Measurements from ENCODE around the gene ZMAT5.

Gene ZMAT5

DNA sequence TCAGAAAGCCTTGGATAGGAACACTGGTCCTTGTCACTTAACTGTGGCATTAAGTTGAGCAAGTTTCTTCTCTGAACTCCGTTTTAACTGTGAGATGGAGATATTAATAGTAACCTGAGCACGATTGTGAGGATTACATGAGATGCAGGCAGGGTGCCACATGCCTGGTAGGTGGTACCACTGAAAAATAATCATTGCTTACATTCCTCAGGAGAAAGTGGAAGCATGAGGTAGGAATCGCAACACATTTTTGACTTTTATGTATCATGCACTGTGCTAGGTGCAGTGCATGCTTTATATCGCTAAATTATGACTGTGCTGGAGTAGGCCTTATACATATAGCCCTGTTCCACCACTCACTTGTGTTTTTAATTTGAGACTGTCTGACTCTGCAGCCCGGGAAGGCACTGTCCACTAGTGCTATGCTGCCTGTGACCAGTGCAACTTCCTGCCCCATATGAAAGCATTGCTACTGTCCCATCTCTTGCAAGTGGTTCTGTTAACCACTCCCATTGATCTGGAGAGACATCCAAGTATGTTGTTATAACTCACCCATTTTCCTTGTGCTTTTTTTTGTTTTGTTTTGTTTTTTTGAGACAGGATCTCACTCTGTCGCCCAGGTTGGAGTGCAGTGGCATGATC is 1.4 kb upstream of the ZMAT5 start:
- no peak for TF ChIP-seq PPARA (CRISPR knock-in tag; IDR thresholded peaks at IDR 0.05; ENCODE audit: borderline replicate concordance)
- TF ChIP-seq CREB5 (CRISPR knock-in tag; IDR thresholded peaks at IDR 0.05; ENCODE audit: low read depth): no peak
- TF ChIP-seq TCF4 (CRISPR knock-in tag; IDR thresholded peaks at IDR 0.05; ENCODE audit: borderline replicate concordance): no peak
- TF ChIP-seq, protein P1, sequence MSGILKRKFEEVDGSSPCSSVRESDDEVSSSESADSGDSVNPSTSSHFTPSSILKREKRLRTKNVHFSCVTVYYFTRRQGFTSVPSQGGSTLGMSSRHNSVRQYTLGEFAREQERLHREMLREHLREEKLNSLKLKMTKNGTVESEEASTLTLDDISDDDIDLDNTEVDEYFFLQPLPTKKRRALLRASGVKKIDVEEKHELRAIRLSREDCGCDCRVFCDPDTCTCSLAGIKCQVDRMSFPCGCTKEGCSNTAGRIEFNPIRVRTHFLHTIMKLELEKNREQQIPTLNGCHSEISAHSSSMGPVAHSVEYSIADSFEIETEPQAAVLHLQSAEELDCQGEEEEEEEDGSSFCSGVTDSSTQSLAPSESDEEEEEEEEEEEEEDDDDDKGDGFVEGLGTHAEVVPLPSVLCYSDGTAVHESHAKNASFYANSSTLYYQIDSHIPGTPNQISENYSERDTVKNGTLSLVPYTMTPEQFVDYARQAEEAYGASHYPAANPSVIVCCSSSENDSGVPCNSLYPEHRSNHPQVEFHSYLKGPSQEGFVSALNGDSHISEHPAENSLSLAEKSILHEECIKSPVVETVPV (CRISPR knock-in tag; IDR thresholded peaks at IDR 0.05): no peak
- TF ChIP-seq ZFP3 (CRISPR knock-in tag; IDR thresholded peaks at IDR 0.05): no peak
- no peak for TF ChIP-seq ESRRG (CRISPR knock-in tag; IDR thresholded peaks at IDR 0.05)
- no peak for TF ChIP-seq TOX (CRISPR knock-in tag; IDR thresholded peaks at IDR 0.05; ENCODE audit: borderline replicate concordance)
- TF ChIP-seq GLIS3 (CRISPR knock-in tag; IDR thresholded peaks at IDR 0.05): no peak
- TF ChIP-seq ISL1 (CRISPR knock-in tag; IDR thresholded peaks at IDR 0.05): no peak
- TF ChIP-seq ZNF70 (CRISPR knock-in tag; IDR thresholded peaks at IDR 0.05): no peak
- no peak for TF ChIP-seq ZC3H10 (CRISPR knock-in tag; IDR thresholded peaks at IDR 0.05)
- no peak for TF ChIP-seq CSDC2 (CRISPR knock-in tag; IDR thresholded peaks at IDR 0.05)
- no peak for TF ChIP-seq BACH2 (CRISPR knock-in tag; IDR thresholded peaks at IDR 0.05; ENCODE audit: borderline replicate concordance)
- no peak for TF ChIP-seq ZNF8 (CRISPR knock-in tag; IDR thresholded peaks at IDR 0.05)
- TF ChIP-seq RARB (CRISPR knock-in tag; IDR thresholded peaks at IDR 0.05): no peak
- TF ChIP-seq OSR1 (CRISPR knock-in tag; IDR thresholded peaks at IDR 0.05): no peak
- TF ChIP-seq ZNF565 (CRISPR knock-in tag; conservative IDR thresholded peaks at IDR 0.05; ENCODE audit: low read depth): no peak
- no peak for ATAC-seq

DNA sequence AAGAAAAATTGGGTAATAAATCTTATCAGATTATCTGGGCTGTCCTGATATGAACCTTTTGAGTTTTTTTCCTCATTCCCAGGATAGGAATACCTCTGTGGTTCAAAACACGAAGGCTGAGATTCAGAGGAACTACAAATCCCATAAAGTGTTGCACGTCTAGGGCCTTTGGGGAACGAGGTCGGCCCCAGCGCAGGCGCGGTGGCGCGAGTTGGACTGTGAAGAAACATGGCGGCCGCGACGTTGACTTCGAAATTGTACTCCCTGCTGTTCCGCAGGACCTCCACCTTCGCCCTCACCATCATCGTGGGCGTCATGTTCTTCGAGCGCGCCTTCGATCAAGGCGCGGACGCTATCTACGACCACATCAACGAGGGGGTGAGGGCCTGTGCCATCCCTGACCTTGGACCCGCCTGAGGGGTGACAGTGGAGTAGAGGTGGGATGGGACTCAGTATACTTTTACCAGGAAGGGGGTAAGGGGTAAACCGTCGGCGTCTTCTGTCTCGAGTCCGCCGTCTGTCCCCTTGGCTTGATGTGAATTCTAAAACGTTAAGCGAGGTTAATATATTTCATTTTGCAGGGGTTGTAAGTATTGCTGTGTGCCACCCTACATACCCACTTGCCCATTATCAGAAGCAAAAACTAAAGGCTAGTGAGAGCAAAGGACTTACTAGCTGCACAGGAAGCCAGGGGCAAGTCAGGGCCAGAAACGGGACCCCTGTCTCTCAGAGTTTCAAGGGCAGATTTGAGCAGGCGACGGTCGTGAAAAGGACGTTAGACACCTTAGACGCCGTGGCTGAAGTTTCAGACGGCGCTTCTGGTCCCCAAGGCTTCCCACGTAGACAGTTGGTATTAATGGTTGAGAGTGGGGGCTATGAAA is 604 bp upstream of the ZMAT5 start, which contains the start of gene UQCR10:
UQCR10 (plus strand) TSS at position 199 of the 881 bp plus-strand sequence; CDS start at position 229, 30 bp downstream.
- no peak for TF ChIP-seq ZFP30 (CRISPR knock-in tag; IDR thresholded peaks at IDR 0.05)
- no peak for TF ChIP-seq ESRRG (CRISPR knock-in tag; IDR thresholded peaks at IDR 0.05)
- no peak for TF ChIP-seq GLIS3 (CRISPR knock-in tag; IDR thresholded peaks at IDR 0.05)
- no peak for TF ChIP-seq TCF4 (CRISPR knock-in tag; IDR thresholded peaks at IDR 0.05; ENCODE audit: borderline replicate concordance)
- no peak for TF ChIP-seq SNAI2 (CRISPR knock-in tag; IDR thresholded peaks at IDR 0.05)
- peak; percentile 86 for ATAC-seq

DNA sequence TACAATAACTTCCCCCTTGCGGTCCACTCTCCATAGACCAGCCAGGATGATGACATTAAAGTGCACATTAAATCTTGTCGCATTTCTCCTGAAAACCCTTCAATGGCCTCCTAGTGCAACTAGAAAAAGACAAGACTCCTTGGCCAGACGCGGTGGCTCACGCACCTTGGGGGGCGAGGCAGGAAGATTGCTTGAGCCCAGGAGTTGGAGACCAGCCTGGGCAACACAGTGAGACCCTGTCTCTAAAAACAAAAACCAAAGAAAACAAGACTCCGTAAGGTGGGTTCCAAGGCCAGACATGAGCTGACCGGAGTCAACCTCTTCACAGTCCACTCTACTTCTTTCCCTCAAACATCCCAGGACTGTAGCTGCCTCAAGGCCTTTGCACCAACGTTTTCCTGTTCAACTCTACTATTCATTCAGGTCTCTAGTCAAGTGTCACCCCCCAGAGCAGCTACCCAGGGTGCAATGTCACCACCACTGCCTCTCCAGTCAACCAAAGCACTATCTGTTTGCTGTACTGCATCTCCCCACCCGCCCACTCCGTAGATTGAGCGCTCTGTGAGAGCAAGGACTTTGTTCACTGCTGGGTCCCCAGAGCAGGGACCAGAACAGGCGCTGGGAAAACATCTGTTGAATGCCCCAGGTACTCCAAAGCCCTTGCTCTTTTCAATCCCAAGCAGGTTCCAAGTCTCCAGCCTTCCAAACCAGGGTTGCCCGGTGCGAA is 739 bp downstream of the ZMAT5 start:
- TF ChIP-seq PPARA (CRISPR knock-in tag; IDR thresholded peaks at IDR 0.05; ENCODE audit: borderline replicate concordance): no peak
- TF ChIP-seq ZNF565 (CRISPR knock-in tag; conservative IDR thresholded peaks at IDR 0.05; ENCODE audit: low read depth): no peak
- no peak for TF ChIP-seq RARB (CRISPR knock-in tag; IDR thresholded peaks at IDR 0.05)
- TF ChIP-seq GLIS3 (CRISPR knock-in tag; IDR thresholded peaks at IDR 0.05): no peak
- TF ChIP-seq ZC3H10 (CRISPR knock-in tag; IDR thresholded peaks at IDR 0.05): no peak
- no peak for TF ChIP-seq BACH2 (CRISPR knock-in tag; IDR thresholded peaks at IDR 0.05; ENCODE audit: borderline replicate concordance)
- no peak for TF ChIP-seq ARNTL (CRISPR knock-in tag; IDR thresholded peaks at IDR 0.05; ENCODE audit: borderline replicate concordance, low read depth)
- TF ChIP-seq SNAI2 (CRISPR knock-in tag; IDR thresholded peaks at IDR 0.05): no peak
- TF ChIP-seq OSR1 (CRISPR knock-in tag; IDR thresholded peaks at IDR 0.05): no peak
- TF ChIP-seq, protein P2, sequence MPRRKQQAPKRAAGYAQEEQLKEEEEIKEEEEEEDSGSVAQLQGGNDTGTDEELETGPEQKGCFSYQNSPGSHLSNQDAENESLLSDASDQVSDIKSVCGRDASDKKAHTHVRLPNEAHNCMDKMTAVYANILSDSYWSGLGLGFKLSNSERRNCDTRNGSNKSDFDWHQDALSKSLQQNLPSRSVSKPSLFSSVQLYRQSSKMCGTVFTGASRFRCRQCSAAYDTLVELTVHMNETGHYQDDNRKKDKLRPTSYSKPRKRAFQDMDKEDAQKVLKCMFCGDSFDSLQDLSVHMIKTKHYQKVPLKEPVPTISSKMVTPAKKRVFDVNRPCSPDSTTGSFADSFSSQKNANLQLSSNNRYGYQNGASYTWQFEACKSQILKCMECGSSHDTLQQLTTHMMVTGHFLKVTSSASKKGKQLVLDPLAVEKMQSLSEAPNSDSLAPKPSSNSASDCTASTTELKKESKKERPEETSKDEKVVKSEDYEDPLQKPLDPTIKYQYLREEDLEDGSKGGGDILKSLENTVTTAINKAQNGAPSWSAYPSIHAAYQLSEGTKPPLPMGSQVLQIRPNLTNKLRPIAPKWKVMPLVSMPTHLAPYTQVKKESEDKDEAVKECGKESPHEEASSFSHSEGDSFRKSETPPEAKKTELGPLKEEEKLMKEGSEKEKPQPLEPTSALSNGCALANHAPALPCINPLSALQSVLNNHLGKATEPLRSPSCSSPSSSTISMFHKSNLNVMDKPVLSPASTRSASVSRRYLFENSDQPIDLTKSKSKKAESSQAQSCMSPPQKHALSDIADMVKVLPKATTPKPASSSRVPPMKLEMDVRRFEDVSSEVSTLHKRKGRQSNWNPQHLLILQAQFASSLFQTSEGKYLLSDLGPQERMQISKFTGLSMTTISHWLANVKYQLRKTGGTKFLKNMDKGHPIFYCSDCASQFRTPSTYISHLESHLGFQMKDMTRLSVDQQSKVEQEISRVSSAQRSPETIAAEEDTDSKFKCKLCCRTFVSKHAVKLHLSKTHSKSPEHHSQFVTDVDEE (CRISPR knock-in tag; IDR thresholded peaks at IDR 0.05): no peak
- no peak for TF ChIP-seq POU6F1 (CRISPR knock-in tag; IDR thresholded peaks at IDR 0.05; ENCODE audit: borderline replicate concordance, low read depth)
- TF ChIP-seq, protein P3, sequence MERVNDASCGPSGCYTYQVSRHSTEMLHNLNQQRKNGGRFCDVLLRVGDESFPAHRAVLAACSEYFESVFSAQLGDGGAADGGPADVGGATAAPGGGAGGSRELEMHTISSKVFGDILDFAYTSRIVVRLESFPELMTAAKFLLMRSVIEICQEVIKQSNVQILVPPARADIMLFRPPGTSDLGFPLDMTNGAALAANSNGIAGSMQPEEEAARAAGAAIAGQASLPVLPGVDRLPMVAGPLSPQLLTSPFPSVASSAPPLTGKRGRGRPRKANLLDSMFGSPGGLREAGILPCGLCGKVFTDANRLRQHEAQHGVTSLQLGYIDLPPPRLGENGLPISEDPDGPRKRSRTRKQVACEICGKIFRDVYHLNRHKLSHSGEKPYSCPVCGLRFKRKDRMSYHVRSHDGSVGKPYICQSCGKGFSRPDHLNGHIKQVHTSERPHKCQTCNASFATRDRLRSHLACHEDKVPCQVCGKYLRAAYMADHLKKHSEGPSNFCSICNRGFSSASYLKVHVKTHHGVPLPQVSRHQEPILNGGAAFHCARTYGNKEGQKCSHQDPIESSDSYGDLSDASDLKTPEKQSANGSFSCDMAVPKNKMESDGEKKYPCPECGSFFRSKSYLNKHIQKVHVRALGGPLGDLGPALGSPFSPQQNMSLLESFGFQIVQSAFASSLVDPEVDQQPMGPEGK (CRISPR knock-in tag; IDR thresholded peaks at IDR 0.05; ENCODE audit: borderline replicate concordance): no peak
- no peak for TF ChIP-seq TCF4 (CRISPR knock-in tag; IDR thresholded peaks at IDR 0.05; ENCODE audit: borderline replicate concordance)
- peak; percentile 31 for ATAC-seq

Measured in SK-N-SH treated with all-trans-retinoic acid at 6 μM for 48 hours (cell line).